Spleen (tissue), 7 donors: ENCODE results near the gene EFNA2.

Experiments used
- POLR2A ChIP-seq, 3 donors: fragments of 450-650 bp; IDR thresholded peaks; one replicate each; pipeline ENCODE4 v1.5.1; 2017; ENCODE audit warnings: antibody characterized with exemption in 3 of 3, mild to moderate bottlenecking in 1 of 3
- TF ChIP-seq, protein P1 (sequence below), 11 experiments: fragments of 200-600 bp in 7 of 11; fragments of 450-650 bp in 4 of 11; sonication (generic) in 4 of 11; IDR thresholded peaks in 8 of 11; conservative IDR thresholded peaks in 3 of 11; 1 replicate in 7 of 11; 2 replicates in 4 of 11; pipeline versions ENCODE4 v1.4.0 to v1.8.0; 2016 to 2021; ENCODE audit warnings: antibody characterized with exemption in 11 of 11, inconsistent platforms in 4 of 11, mild to moderate bottlenecking in 1 of 11
- donor health status: DM: no; HTN: no; CAD: no; lungs with moderate emphysema.
- donor health status: DM: no; HTN: no; CAD: no.
- donor health status: DM: no; HTN: no; CAD: no.

- TF ChIP-seq, protein P1, sequence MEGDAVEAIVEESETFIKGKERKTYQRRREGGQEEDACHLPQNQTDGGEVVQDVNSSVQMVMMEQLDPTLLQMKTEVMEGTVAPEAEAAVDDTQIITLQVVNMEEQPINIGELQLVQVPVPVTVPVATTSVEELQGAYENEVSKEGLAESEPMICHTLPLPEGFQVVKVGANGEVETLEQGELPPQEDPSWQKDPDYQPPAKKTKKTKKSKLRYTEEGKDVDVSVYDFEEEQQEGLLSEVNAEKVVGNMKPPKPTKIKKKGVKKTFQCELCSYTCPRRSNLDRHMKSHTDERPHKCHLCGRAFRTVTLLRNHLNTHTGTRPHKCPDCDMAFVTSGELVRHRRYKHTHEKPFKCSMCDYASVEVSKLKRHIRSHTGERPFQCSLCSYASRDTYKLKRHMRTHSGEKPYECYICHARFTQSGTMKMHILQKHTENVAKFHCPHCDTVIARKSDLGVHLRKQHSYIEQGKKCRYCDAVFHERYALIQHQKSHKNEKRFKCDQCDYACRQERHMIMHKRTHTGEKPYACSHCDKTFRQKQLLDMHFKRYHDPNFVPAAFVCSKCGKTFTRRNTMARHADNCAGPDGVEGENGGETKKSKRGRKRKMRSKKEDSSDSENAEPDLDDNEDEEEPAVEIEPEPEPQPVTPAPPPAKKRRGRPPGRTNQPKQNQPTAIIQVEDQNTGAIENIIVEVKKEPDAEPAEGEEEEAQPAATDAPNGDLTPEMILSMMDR (IDR thresholded peaks at IDR 0.05 in 8 of 11, conservative IDR thresholded peaks at IDR 0.05 in 3 of 11): no peak
- TF ChIP-seq POLR2A (IDR thresholded peaks at IDR 0.05): no peak
Measured at GRCh38 chr19:1298235-1298634, 12.6 kb downstream of the EFNA2 start.
